GM12874 (cell line): ENCODE results near the gene SEC61B.

ENCODE experiments used
- TF ChIP-seq, protein P1 (sequence below): IDR thresholded peaks from 2 replicates; pipeline ENCODE4 v1.5.1; 2011; ENCODE audit warnings: low read depth, mild to moderate bottlenecking, control low read depth, low read length, moderate library complexity; ENCODE audit not compliant: insufficient read depth

SEC61B gene

DNA sequence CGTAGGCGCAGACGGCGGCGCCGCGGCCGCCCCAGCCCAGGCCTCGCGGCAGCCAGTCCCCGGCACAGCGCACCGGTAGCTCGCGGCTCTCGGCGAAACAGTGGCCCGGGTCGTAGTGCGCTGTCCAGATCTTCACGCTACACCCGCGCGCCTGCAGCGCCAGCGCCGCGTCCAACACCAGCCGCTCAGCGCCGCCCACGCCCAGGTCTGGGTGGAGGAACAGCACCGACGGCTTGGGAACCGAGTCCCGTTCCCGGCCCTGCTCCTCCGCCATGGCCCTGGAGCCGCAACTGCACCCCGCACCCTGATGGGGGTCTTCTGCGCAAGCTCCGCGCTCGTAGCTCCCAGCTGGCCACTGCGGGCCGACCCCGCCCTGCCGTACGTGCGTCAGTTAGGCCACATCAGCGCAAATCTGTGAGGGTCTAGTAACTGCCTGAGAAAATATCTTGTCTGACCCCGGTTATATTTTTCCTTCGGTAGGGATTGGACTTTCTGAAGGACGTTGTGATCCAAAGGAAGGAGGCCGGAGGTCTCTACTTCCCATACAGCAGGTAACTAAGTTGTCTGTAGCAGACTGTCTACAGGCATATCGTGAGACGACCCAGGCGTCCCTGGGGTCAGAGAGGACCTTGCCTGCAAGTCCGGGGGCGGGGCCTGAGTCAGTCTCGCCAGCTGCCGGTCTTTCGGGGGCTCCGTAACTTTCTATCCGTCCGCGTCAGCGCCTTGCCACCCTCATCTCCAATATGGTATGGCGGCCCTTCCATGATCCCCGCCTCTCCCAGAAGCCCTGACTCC lies at the start of gene SEC61B, which contains the start of gene ALG2:
TSS of gene SEC61B (plus strand) at position 662 of the 795 bp plus-strand sequence. CDS start at position 744, 82 bp downstream.
TSS of gene ALG2 (minus strand) at position 322 of the 795 bp plus-strand sequence. CDS start at position 274, 48 bp downstream.
- TF ChIP-seq, protein P1, sequence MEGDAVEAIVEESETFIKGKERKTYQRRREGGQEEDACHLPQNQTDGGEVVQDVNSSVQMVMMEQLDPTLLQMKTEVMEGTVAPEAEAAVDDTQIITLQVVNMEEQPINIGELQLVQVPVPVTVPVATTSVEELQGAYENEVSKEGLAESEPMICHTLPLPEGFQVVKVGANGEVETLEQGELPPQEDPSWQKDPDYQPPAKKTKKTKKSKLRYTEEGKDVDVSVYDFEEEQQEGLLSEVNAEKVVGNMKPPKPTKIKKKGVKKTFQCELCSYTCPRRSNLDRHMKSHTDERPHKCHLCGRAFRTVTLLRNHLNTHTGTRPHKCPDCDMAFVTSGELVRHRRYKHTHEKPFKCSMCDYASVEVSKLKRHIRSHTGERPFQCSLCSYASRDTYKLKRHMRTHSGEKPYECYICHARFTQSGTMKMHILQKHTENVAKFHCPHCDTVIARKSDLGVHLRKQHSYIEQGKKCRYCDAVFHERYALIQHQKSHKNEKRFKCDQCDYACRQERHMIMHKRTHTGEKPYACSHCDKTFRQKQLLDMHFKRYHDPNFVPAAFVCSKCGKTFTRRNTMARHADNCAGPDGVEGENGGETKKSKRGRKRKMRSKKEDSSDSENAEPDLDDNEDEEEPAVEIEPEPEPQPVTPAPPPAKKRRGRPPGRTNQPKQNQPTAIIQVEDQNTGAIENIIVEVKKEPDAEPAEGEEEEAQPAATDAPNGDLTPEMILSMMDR = no peak

GRCh38 chr9:99173570-99174504 lies 48.2 kb upstream of the SEC61B start:
- TF ChIP-seq, protein P1 = no peak

DNA sequence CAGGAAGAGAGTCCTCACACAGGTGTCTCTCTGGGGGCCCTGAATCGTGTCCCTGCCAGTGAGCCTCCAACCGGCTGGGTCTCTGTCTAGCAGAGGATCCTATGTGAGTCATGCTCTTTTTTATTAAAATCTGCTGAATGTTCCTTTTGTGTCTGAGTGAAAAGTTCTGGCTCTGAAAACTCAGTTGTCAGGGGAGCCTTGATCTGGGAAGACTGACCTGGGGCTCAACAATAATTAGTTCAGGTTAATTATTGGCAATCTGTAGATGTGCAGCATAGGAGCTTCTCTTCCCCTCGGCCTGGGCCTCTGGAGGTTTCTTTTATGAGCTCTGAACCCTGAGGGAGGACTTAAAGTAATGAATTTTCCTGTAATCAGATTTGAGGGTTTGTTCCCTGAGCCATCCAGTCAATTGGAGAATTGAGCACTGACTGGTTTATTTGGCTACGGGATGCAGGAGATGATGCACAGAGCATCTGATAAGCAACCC lies 45.5 kb upstream of the SEC61B start:
- TF ChIP-seq, protein P1 = no peak

DNA sequence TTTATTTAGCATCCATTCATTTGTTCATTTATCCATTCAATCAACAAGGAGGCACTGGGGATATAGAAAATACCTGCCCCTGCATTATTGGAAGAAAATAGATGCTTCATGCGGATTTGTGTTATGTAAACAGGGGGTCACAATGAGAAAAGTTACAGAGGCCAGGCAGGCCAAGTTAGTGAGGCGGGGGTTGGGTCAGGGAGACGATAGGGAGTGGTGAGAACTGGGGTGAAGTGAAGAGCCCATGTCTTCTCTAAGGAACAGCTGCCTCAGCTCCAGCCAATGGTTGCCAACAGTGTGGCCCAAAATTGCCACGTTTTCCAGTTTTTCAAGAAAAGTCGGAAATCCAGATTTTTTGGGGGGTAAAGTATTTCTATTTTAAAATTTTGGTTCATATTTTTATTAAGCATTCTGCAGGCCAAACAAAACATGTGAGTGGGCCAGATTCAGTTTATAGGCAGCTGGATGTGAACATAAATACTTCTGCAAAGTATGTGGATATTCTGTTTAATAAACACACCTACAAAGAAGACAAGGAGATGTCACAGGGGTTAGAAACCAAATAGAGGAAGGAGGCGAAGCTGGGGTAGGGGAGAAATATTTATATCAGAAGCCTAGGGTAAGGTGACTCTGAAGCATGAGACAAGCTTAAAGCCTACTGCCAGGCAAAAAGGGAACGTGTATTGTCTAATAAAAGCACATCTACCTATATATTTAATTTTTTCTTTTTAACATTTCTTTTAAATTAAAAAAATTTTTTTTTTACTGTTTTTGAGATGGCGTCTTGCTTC lies 44.3 kb upstream of the SEC61B start:
- TF ChIP-seq, protein P1 = no peak

- TF ChIP-seq, protein P1 = no peak
Observed at GRCh38 chr9:99178912-99179872, 42.9 kb upstream of the SEC61B start.

- TF ChIP-seq, protein P1 = no peak
Observed at GRCh38 chr9:99180199-99180598, 41.9 kb upstream of the SEC61B start.
